ENCODE results near the gene MFAP3L. TPM values are rescaled to one million over a fixed set of nuclear protein-coding genes. Genes with fewer than 3 reads are reported as not detected.

Gene MFAP3L
- 0.23 and 4.9 TPM in 2 replicates for total RNA-seq

DNA sequence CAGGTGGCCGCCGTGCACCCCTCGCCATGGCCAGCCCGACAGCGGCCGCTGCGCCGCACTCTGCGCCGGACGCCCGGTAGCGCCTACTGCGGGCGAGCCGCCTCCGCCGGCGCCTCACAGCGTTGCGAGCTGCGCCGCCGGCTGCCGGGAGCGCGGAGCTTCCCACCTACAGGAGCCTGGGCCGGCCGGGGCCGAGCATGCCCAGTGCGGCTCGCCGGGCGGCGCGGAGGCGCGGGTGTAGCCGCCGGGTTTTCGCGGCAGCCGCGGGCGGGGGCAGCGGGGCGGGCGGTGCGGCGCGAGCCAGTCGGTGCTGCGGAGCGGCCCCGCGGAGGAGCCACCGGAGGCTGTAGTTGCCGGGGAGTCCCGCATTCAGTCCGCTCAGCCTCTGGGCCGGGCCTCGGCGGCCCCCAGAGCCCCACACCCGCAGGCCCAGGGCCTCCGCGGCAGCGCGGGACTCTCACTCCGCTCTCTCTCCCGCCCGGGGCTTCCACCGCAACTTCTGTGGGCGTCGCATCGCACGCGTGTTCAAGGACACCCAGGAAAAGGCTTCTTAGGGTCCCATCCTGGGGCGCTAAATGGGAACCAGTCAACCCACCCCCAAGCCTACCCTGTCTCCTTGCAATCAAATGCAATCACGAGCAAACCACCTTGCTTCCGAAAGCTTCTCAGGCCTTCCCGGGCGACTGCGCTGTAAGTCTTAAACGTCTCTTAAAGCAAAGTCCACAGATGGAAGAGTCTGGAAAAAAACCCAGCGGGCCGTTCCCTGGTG, at the start of gene MFAP3L:
Gene MFAP3L, minus strand, starts transcription at position 143 of the 769 bp plus-strand sequence. CDS start 20,518 bp downstream, outside the sequence.

Other genes starting within 250 kb of the MFAP3L start
- gene AADAT, start 63.6 kb upstream of the MFAP3L start, total RNA-seq, result 6.1 and 6.5 TPM in 2 replicates